ENCODE results near the gene NRG2.

GRCh38 chr5:139837711-139838380, 205.3 kb downstream of the NRG2 start:
- TF ChIP-seq REST (IDR thresholded peaks at IDR 0.05; ENCODE audit: insufficient read depth in 1 of 2, low read depth in 2 of 2, low read length in 2 of 2) (no peak), SIN3A (IDR thresholded peaks at IDR 0.05; ENCODE audit: borderline replicate concordance, insufficient read depth, low read length) (no peak), POLR2AphosphoS5 (IDR thresholded peaks at IDR 0.05; ENCODE audit: low read depth, low read length) (no peak)

Measured in PFSK-1 (cell line).